NCI-H446 treated with DMSO at 0.1 percent for 48 hours (cell line): Measurements from ENCODE around the gene HOXA7.

Experiments
- DNase-seq: peaks from one replicate; lab custom pipeline; 2025; lab: John Stamatoyannopoulos, UW

The HOXA7 gene

GRCh38 chr7:27170426-27171324 is 14.2 kb upstream of the HOXA7 start:
- no peak for DNase-seq

GRCh38 chr7:27169658-27170425 is 13.4 kb upstream of the HOXA7 start:
- DNase-seq, result no peak

GRCh38 chr7:27168265-27168947 is 11.9 kb upstream of the HOXA7 start:
- DNase-seq, result peak; percentile 48

GRCh38 chr7:27167916-27168264 is 11.4 kb upstream of the HOXA7 start:
- no peak for DNase-seq

GRCh38 chr7:27166531-27167505 is 10.3 kb upstream of the HOXA7 start:
- no peak for DNase-seq

- no peak for DNase-seq
Observed at GRCh38 chr7:27165996-27166530, 9.6 kb upstream of the HOXA7 start.

- no peak for DNase-seq
Observed at GRCh38 chr7:27165089-27165995, 8.9 kb upstream of the HOXA7 start, which contains the start of gene HOXA9. Gene HOXA9, minus strand, starts transcription at chr7:27165537. Its CDS starts 80 bp downstream, at chr7:27165457.

GRCh38 chr7:27164367-27165088 is 8.1 kb upstream of the HOXA7 start:
- DNase-seq, result no peak

GRCh38 chr7:27164045-27164366 is 7.5 kb upstream of the HOXA7 start:
- no peak for DNase-seq

- no peak for DNase-seq
Observed at GRCh38 chr7:27163288-27164044, 7.0 kb upstream of the HOXA7 start.

- no peak for DNase-seq
Observed at GRCh38 chr7:27162561-27163287, 6.2 kb upstream of the HOXA7 start.

GRCh38 chr7:27161721-27162560 is 5.5 kb upstream of the HOXA7 start:
- DNase-seq, result no peak

GRCh38 chr7:27161214-27161720 is 4.8 kb upstream of the HOXA7 start:
- DNase-seq, result no peak

GRCh38 chr7:27160546-27161213 is 4.2 kb upstream of the HOXA7 start:
- DNase-seq, result peak; percentile 58

- no peak for DNase-seq
Observed at GRCh38 chr7:27160145-27160545, 3.7 kb upstream of the HOXA7 start.
